GM23338 (cell line): ENCODE measurements around the gene PAK4. TPM values are rescaled to one million over a fixed set of nuclear protein-coding genes. Genes with fewer than 3 reads are reported as not detected.
"Not testable (repeated sequence)": the region's sequence is repeated elsewhere in the genome, so short reads cannot be mapped to it uniquely, and the experiment has no call there.

Experiments used
- ATAC-seq: fragments of 200-7000 bp; cut with Tn5 transposase; 3 replicates; pipeline ENCODE4 v1.9.1; 2020
- DNase-seq: peaks from one replicate; pipeline ENCODE4 v3.0.0-alpha.2; 2015; ENCODE audit warnings: low spot score
- H2AFZ ChIP-seq: fragments of 200-600 bp; sonication (generic); 2 replicates; pipeline ENCODE4 v1.8.0; 2016; ENCODE audit warnings: antibody characterized with exemption, mild to moderate bottlenecking, moderate library complexity
- H3F3A ChIP-seq: fragments of 200-600 bp; sonication (generic); replicated peaks from 2 replicates; pipeline ENCODE4 v1.8.0; 2017; ENCODE audit warnings: antibody characterized with exemption, mixed run types, low read depth
- H3K27ac ChIP-seq: fragments of 200-600 bp; sonication (generic); 2 replicates; pipeline ENCODE4 v1.6.1; 2016; ENCODE audit warnings: low read depth
- H3K27me3 ChIP-seq: fragments of 200-600 bp; sonication (generic); 2 replicates; pipeline ENCODE4 v1.8.0; 2016; ENCODE audit warnings: mild to moderate bottlenecking, mixed run types, moderate library complexity; ENCODE audit not compliant: insufficient read depth
- H3K36me3 ChIP-seq: fragments of 200-600 bp; sonication (generic); 2 replicates; pipeline ENCODE4 v1.8.0; 2016; ENCODE audit warnings: mild to moderate bottlenecking; ENCODE audit not compliant: insufficient read depth
- H3K4me1 ChIP-seq: fragments of 200-600 bp; sonication (generic); 2 replicates; pipeline ENCODE4 v1.8.0; 2016; ENCODE audit warnings: mild to moderate bottlenecking, moderate library complexity; ENCODE audit not compliant: insufficient read depth
- H3K4me2 ChIP-seq: fragments of 200-600 bp; sonication (generic); 2 replicates; pipeline ENCODE4 v1.7.1; 2017; ENCODE audit warnings: mixed run types
- H3K4me3 ChIP-seq: fragments of 200-600 bp; sonication (generic); 2 replicates; pipeline ENCODE4 v1.6.1; 2016; ENCODE audit warnings: mixed run types
- H3K79me2 ChIP-seq: fragments of 200-600 bp; sonication (generic); replicated peaks from 2 replicates; pipeline ENCODE4 v1.8.0; 2017; ENCODE audit warnings: mild to moderate bottlenecking; ENCODE audit not compliant: insufficient read depth
- H3K9me2 ChIP-seq: fragments of 200-600 bp; sonication (generic); 2 replicates; pipeline ENCODE4 v1.8.0; 2017; ENCODE audit not compliant: insufficient read depth
- H4K20me1 ChIP-seq: fragments of 200-600 bp; sonication (generic); replicated peaks from 2 replicates; pipeline ENCODE4 v1.8.0; 2017; ENCODE audit warnings: mild to moderate bottlenecking; ENCODE audit not compliant: insufficient read depth
- H3K27ac Mint-ChIP-seq: 2 replicates; pipeline ENCODE4 v1.8.0; 2020; ENCODE audit warnings: inconsistent platforms, mild to moderate bottlenecking, moderate library complexity, mixed read lengths
- H3K27me3 Mint-ChIP-seq: 3 replicates; pipeline ENCODE4 v1.8.0; 2022; ENCODE audit warnings: low read depth, mild to moderate bottlenecking, moderate library complexity, mixed read lengths, inconsistent platforms; ENCODE audit not compliant: insufficient read depth, poor library complexity
- H3K36me3 Mint-ChIP-seq: 3 replicates; pipeline ENCODE4 v1.8.0; 2021; ENCODE audit warnings: low read depth, mild to moderate bottlenecking, inconsistent platforms, moderate library complexity, mixed read lengths
- H3K4me1 Mint-ChIP-seq: 3 replicates; pipeline ENCODE4 v1.8.0; 2020; ENCODE audit warnings: mild to moderate bottlenecking, inconsistent platforms, mixed read lengths
- H3K4me3 Mint-ChIP-seq: 3 replicates; pipeline ENCODE4 v1.8.0; 2021; ENCODE audit warnings: moderate library complexity, mild to moderate bottlenecking, inconsistent platforms, mixed read lengths
- H3K9me3 Mint-ChIP-seq: 3 replicates; pipeline ENCODE4 v1.8.0; 2020; ENCODE audit warnings: moderate library complexity, mild to moderate bottlenecking, inconsistent platforms, mixed read lengths
- CREB1 ChIP-seq: fragments of 250-450 bp; sonication (Bioruptor Pico); IDR thresholded peaks from 2 replicates; pipeline ENCODE4 v1.5.0; 2020; ENCODE audit warnings: low read depth, mild to moderate bottlenecking, moderate library complexity
- EZH2phosphoT487 ChIP-seq: fragments of 200-600 bp; sonication (generic); IDR thresholded peaks from one replicate; pipeline ENCODE4 v1.8.1; 2018; ENCODE audit warnings: antibody characterized with exemption; ENCODE audit not compliant: unreplicated experiment
- NANOG ChIP-seq: IDR thresholded peaks from 2 replicates; pipeline ENCODE4 v1.6.1; 2016; ENCODE audit warnings: antibody characterized with exemption, borderline replicate concordance
- STAT1 ChIP-seq: IDR thresholded peaks from one replicate; pipeline ENCODE4 v1.6.1; 2016; ENCODE audit warnings: antibody characterized with exemption; ENCODE audit not compliant: unreplicated experiment
- polyA plus RNA-seq: library from polyadenylated mRNA; unstranded; fragments of >200 nt; fragmentation: Nextera tagmentation; extraction: Ambion mirVana; gene quantifications from 2 replicates; pipeline ENCODE4 v1.2.1, GENCODE V29; 2016
- total RNA-seq: library from RNA; depleted of rRNA; stranded (reverse); fragments of >200 nt; shearing (Covaris generic); gene quantifications from 2 replicates; pipeline ENCODE4 v1.2.3, GENCODE V29; 2014
- TF ChIP-seq, protein P1 (sequence below): fragments of 250-450 bp; sonication (Bioruptor Pico); IDR thresholded peaks from 2 replicates; pipeline ENCODE4 v1.5.0; 2020; ENCODE audit warnings: mild to moderate bottlenecking, moderate library complexity

PAK4 gene
- total and polyA plus RNA-seq, 2 experiments from 2014 or later, result 28.7 to 35.4 TPM

DNA sequence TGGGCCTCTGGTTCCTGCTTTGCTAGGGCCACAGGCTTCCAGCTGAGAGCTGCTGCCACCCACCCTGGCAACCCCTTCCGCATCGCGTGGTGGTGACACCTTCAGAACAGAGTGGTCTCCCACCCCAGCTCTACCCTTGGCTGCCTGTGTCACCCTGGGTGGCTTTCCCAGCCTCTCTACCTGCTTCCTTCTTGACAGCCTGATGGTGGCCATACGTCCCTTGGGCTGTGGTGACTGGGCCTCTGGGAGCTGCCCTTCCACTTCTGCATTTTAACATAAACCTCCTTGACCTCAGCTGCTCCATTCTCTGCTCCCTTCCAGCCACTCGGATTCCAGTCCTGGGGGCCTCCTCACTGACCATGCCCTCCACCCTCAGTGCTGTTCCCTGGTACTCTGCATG is 17.0 kb downstream of the PAK4 start:
- Mint-ChIP-seq H3K27me3 (peaks cover 14% of the 10 kb centered on the region), H3K4me3 (no peak overlapping the region), H3K27ac (peak overlapping the region; percentile 82; the same call in 1 of the 2 replicates), H3K36me3 (peaks cover 2% of the 10 kb centered on the region; the same call in 1 of the 3 replicates), H3K9me3 (no peaks in the 10 kb centered on the region), H3K4me1 (peaks cover 80% of the 10 kb centered on the region)
- Histone ChIP-seq H3K79me2 (peaks cover 86% of the 10 kb centered on the region), H3K27me3 (no peaks in the 10 kb centered on the region), H3K4me2 (no peak overlapping the region), H3K9me2 (no peaks in the 10 kb centered on the region), H2AFZ (no peak overlapping the region), H3F3A (0 out of 2 replicates have a peak, but pooled peaks cover 12% of the 10 kb centered on the region), H3K4me3 (no peak overlapping the region), H4K20me1 (peaks cover 14% of the 10 kb centered on the region), H3K27ac (no peak overlapping the region), H3K36me3 (no peaks in the 10 kb centered on the region), H3K4me1 (peaks cover 65% of the 10 kb centered on the region)
- ATAC-seq (no peak), DNase-seq (no peak)
- TF ChIP-seq CREB1 (CRISPR knock-in tag) (no peak), STAT1 (no peak), EZH2phosphoT487 (no peak), NANOG (no peak)
- TF ChIP-seq, protein P1, sequence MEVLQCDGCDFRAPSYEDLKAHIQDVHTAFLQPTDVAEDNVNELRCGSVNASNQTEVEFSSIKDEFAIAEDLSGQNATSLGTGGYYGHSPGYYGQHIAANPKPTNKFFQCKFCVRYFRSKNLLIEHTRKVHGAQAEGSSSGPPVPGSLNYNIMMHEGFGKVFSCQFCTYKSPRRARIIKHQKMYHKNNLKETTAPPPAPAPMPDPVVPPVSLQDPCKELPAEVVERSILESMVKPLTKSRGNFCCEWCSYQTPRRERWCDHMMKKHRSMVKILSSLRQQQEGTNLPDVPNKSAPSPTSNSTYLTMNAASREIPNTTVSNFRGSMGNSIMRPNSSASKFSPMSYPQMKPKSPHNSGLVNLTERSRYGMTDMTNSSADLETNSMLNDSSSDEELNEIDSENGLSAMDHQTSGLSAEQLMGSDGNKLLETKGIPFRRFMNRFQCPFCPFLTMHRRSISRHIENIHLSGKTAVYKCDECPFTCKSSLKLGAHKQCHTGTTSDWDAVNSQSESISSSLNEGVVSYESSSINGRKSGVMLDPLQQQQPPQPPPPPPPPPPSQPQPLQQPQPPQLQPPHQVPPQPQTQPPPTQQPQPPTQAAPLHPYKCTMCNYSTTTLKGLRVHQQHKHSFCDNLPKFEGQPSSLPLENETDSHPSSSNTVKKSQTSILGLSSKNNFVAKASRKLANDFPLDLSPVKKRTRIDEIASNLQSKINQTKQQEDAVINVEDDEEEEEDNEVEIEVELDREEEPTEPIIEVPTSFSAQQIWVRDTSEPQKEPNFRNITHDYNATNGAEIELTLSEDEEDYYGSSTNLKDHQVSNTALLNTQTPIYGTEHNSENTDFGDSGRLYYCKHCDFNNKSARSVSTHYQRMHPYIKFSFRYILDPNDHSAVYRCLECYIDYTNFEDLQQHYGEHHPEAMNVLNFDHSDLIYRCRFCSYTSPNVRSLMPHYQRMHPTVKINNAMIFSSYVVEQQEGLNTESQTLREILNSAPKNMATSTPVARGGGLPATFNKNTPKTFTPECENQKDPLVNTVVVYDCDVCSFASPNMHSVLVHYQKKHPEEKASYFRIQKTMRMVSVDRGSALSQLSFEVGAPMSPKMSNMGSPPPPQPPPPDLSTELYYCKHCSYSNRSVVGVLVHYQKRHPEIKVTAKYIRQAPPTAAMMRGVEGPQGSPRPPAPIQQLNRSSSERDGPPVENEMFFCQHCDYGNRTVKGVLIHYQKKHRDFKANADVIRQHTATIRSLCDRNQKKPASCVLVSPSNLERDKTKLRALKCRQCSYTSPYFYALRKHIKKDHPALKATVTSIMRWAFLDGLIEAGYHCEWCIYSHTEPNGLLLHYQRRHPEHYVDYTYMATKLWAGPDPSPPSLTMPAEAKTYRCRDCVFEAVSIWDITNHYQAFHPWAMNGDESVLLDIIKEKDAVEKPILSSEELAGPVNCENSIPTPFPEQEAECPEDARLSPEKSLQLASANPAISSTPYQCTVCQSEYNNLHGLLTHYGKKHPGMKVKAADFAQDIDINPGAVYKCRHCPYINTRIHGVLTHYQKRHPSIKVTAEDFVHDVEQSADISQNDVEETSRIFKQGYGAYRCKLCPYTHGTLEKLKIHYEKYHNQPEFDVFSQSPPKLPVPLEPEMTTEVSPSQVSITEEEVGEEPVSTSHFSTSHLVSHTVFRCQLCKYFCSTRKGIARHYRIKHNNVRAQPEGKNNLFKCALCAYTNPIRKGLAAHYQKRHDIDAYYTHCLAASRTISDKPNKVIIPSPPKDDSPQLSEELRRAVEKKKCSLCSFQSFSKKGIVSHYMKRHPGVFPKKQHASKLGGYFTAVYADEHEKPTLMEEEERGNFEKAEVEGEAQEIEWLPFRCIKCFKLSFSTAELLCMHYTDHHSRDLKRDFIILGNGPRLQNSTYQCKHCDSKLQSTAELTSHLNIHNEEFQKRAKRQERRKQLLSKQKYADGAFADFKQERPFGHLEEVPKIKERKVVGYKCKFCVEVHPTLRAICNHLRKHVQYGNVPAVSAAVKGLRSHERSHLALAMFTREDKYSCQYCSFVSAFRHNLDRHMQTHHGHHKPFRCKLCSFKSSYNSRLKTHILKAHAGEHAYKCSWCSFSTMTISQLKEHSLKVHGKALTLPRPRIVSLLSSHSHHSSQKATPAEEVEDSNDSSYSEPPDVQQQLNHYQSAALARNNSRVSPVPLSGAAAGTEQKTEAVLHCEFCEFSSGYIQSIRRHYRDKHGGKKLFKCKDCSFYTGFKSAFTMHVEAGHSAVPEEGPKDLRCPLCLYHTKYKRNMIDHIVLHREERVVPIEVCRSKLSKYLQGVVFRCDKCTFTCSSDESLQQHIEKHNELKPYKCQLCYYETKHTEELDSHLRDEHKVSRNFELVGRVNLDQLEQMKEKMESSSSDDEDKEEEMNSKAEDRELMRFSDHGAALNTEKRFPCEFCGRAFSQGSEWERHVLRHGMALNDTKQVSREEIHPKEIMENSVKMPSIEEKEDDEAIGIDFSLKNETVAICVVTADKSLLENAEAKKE (CRISPR knock-in tag), result no peak

DNA sequence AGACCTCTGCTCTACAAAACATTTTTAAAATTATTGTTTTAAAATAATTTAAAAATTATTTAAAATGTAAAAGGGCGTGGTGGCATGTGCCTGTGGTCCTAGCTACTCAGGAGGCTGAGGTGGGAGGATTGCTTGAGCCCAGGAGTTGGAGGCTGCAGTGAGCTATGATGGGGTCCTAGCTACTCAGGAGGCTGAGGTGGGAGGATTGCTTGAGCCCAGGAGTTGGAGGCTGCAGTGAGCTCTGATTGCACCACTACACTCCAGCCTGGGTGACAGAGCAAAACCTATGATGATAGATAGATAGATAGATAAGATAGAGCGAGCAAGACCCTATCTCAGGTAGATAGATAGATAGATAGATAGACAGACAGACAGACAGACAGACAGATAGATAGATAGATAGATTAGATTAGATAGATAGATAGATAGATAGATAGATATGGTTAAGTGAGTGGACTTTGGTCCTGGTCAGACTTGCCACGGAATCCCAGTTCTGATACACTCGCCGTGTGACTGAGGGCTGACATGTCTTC is 18.2 kb downstream of the PAK4 start:
- Histone ChIP-seq H3F3A (peaks cover 13% of the 10 kb centered on the region; the same call in 1 of the 2 replicates), H4K20me1 (peaks cover 19% of the 10 kb centered on the region), H3K79me2 (peaks cover 86% of the 10 kb centered on the region), H3K4me1 (peaks cover 55% of the 10 kb centered on the region), H3K4me2 (0 out of 2 replicates have a peak overlapping the region, but pooled peaks have one; percentile 62), H3K27ac (peak overlapping the region; percentile 77; the same call in 1 of the 2 replicates)
- not testable (repeated sequence) for H3K27me3 ChIP-seq, H3K9me2 ChIP-seq, DNase-seq, H3K4me3 ChIP-seq, H3K4me3 Mint-ChIP-seq, ATAC-seq, H3K27ac Mint-ChIP-seq, H3K36me3 ChIP-seq, H3K9me3 Mint-ChIP-seq, H2AFZ ChIP-seq, H3K36me3 Mint-ChIP-seq
- Mint-ChIP-seq H3K27me3 (peaks cover 14% of the 10 kb centered on the region), H3K4me1 (peaks cover 71% of the 10 kb centered on the region)
